ENCODE measurements around the gene PARVB.
"Not testable (repeated sequence)": the region's sequence is repeated elsewhere in the genome, so short reads cannot be mapped to it uniquely, and the experiment has no call there.

PARVB gene

DNA sequence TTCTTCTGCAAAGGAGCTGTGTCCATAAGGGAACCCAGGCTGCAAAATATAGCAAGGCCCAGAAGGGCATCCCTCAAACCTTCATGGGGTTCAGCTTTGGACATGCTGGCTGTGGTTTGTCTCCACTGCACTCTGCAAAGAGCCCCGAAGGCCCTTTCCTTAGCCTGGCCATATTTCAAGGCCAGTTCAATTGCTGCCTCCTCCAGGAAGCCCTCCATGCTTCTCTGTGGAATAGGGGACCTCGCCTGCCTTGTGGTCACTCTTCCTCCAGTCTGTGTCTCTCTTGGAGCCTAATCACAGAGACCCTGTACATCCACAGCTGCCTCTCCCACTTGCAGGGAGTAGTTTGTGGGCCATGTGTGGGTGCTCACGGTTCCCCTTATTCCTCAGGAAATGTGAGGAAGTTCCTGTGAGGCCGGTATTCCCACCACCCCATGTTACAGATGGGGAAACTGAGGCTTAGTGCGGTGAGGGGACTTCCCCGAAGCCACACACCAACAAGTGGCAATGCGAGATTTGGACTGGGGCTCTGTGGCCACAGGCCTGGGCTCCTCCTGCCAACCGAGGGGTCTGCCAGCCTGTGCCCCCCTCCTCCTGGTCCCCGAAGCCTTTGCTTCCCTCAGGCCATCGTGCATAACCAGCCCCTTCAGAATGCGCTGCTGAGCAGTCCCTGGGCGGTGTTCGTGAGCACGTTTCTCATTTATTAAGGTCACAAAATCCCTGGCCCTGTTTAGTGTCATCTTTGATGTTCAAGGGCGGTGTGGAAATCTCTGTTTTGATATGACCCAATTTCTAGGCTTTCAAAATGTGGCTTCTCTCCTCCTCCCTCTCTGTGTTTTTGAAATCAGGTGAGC is 65.8 kb downstream of the PARVB start:
- no peak for ATAC-seq

DNA sequence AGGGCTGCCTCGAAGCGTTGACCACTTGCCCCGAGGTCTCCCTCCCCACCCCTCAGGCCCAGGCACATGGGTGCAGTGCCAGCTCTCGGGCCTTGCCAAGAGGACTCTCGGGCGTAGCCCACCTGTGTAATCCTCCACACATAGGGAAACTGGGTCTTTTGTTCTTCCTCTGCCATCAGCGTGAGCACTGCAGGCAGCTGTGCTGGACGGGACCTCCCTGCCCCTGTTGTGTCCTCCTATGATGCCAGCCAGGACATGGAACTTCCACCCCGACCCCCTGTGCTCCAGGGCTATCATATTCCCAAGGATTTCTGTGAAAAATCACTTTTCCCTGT is 66.4 kb downstream of the PARVB start:
- no peak for ATAC-seq

DNA sequence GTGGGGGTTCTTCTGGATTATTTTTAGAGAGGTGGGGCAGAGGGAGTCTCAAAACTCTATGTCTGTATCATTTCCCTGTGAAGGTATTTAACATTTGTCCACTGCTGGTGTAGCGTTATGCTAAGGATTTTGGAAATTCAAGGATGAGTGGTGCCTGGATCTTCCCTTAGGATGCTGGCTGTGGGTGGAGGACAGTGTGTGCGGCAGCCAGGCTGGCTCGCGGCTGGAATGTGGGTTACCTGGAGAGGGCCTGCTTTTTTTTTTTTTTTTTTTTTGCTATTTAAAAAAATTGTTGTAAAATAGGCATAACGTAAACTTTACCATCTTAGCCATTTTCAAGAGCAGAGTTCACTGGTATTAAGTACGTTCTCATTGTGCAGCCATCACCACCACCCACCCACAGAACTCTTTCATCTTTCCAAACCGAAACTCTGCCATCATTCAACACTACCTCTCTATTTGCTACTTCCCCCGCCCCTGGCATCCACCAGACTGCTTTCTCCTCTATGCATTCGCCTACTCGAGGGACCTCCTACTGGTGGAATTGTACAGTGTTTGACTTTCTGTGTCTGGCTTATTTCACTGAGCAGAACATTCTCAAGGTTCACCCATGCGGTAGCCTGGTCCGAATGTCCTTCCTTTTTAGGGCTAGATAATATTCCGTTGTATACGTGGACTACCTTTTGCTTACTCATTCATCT is 67.1 kb downstream of the PARVB start:
- peak in 1 of 2 donors; percentile 59 for ATAC-seq

- no peak for ATAC-seq
Measured at GRCh38 chr22:44091751-44092150, 67.6 kb downstream of the PARVB start.

- no peak for ATAC-seq
Measured at GRCh38 chr22:44092636-44093220, 68.6 kb downstream of the PARVB start.

GRCh38 chr22:44093791-44094190 is 69.7 kb downstream of the PARVB start:
- ATAC-seq, result no peak

GRCh38 chr22:44094751-44095302 is 70.7 kb downstream of the PARVB start:
- ATAC-seq, result no peak

DNA sequence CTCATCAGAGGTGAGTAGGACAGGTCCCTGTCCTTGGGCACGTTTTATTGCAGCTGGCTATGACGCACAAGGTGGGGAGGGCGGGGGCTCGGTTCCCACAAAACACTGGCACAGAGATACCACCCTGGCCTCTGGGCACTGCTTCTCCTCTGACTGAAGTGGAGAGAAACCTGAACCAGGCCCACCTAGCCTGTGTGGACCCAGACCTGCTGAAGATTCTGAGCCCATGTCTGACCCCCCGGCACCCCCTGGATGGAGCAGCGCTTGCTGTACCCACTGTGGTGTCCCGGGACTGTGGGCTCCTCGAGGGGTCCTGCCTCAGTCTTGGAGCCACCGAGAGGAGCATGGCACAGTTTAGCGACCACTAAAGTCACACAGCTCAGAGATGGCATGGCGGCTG is 72.6 kb downstream of the PARVB start:
- ATAC-seq, result no peak

DNA sequence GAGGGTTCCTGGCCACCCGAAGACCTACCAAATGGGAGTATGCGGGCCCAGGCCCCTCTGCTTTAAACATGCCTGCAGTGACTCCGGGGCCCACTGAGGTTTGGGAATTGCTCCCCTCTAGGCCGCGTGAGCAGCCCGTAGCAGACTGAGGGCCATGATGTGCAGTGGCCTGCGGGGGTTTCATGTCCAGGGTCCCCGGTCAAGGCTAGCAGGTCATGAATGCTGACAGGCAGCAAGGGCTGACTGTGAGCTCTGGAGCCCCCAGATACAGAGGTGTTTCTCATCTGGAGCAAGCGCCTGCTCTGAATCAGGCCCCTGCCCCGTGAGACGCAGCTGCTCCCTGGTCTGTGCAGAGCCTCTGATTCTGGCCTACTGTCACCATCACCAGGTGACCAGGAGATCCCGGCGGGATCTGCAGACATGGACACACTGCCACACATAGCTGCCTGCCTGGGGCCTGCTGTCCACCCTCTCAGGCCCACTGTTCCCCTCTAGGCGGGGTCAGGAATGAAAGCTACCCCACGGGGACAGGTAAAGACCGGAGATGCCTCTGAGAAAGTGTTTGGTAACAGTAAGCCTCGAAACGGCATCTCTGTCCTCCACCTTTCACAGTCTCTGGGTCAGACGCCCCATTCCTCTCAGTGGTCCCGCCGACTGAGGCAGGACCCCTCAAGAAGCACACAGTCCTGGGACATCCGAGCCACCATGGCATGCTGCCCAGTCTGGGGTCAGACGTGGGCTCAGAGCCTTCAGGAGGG is 73.3 kb downstream of the PARVB start:
- no peak for ATAC-seq

- ATAC-seq, result no peak
Measured at GRCh38 chr22:44098021-44098739, 74.1 kb downstream of the PARVB start.

DNA sequence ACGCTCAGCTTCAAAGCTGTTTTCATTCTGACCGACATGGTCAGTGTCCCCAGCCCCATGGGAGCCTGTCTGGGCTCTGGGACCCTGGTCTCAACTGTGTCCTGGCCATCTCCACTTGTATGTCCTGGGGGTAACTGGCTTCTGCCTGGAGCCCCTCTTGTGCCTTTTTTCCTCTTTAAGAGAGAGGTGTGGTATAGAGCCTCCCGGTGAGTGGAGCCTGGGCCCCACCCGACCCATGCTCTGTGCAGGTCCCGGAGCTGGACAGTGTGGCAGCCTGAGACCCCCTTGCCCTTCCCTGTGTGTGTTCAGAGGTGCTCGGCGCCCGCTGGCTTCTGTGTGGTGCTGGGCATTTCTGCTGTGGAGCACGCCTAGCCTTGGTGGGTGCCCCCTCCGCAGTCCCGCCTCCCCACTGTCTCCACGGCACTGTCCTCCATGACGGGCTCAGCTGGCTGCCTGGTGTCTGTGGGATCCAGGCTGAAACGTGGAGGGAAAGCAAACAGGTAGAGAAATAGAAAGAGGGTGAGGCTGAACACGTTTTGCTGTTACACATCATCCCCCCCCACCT is 74.9 kb downstream of the PARVB start:
- ATAC-seq, result no peak

DNA sequence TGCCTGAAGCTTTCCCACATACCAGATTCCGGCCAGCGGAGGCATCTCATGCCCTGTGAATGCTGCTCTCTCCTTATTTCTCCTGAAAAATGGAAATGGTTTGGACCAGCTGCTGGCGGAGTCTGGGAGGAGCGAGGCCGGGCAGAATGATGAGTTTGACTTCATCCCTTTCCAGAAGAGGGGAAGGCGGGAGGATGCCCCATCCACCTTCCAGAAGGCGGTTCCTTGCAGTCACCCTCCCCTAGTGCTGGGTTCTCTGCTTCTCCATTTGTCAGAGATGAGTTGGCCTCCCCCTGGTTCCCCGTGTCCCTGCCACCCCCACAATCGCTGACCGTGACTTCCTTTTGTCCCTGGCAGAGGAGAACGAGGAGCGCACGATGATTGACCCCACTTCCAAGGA is 75.6 kb downstream of the PARVB start:
- ATAC-seq, result no peak

DNA sequence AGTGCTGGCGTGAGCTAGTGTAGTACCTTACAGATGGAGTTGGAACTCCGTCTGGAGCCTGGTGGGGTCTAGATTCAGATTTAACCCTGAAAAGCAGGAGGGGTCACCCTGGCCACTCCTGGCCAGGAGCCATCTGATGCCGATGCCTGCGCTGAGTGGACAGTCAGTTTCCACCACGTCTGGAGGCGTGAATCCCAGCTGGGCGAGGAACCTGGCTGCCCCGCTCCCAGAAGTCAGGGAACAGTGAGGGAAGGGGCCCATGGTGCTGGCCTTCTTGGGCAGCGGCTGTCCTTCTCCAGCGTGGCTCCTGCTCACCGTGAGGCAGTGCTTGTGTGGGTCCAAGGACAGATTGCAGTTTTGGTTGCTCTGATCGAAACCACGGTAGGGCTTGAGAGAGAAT is 76.3 kb downstream of the PARVB start:
- ATAC-seq, result no peak

DNA sequence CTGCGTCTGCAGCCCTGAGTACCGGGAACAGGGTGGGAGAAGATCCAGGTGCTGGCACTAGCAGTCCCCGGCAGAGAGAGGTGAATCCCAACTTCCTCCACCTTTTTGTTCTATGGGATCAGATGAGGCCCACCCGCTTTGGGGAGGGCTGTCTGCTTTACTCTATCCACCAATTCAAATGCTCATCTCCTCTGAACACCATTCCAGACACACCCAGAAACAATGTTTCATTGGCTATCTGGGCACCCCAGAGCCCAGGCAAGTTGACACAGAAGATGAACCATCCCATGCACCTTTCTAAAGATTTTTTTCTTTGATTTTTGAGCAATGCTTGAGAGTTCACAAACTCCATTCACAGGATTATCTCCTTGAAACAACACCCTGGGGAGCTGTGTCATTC is 78.0 kb downstream of the PARVB start:
- ATAC-seq, result no peak

GRCh38 chr22:44102856-44103255 is 78.8 kb downstream of the PARVB start:
- ATAC-seq, result no peak

- no peak for ATAC-seq
Measured at GRCh38 chr22:44103735-44104480, 79.8 kb downstream of the PARVB start.

DNA sequence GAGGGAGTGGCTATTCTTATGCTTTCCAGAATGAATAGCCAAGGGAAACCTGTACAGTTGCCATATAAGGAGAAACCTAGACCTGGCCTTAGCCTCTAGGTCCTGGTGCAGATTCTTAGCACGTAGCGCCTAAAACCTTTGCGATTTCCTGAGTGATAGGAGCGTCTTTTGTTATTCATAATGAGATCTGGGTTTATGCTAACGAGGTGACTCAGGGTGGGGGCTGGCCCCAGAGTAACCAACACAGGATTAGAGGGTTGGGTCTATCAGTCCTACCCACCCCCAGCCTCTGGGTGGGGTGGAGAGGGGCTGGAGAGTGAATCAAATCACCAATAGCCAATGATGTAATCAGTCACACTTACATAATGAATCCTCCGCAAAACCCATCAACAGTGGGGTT is 83.2 kb downstream of the PARVB start:
- ATAC-seq, result peak; percentile 84 to 89

- ATAC-seq, result no peak
Measured at GRCh38 chr22:44108076-44108475, 84.0 kb downstream of the PARVB start.

DNA sequence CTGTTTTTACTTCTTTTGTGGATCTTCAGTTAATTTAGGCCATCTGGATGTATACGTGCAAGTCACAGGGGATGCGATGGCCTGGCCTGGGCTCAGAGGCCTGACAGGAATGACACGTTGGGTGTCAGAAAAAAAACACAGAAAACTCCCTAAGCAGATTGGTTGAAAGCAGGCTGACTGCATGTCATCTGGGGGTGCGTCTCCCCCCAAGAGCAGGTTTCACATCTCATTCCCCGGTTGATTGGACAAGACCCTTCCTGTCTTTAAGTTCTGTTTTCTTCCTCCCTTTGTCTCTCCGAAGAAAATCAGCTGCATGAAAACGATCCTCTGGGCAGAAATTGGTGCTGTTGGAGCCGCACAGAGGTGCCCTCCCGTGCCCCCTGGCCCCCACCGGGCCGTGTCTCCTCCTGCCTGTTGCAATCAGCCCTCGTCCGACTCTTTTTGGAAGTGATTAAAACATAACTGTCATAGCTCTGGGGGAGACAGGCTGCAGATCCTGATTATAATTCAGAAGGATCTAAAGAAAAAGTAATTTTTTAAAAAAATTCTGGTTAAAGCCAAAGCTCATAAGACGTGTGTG is 84.8 kb downstream of the PARVB start:
- no peak for ATAC-seq

DNA sequence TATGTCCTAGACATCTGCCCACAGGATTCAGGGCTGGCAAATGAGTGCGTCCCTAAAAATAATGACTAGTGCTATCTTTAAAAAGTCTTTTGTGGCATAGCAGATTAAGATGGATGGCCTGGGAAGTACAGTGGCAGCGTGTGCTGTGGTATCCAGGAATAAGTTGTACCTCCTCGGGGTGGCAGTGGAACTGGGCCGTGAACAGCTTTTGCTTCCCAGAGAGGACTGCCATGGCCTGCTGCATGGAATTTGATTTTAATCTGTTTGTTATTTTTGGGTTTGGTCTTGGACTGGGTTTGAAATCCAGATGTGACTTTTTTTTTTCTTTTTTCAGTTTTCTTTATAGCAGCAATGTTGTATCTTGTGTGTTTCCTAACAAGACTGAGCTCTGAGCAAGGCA is 85.3 kb downstream of the PARVB start:
- no peak for ATAC-seq

GRCh38 chr22:44110656-44111055 is 86.6 kb downstream of the PARVB start:
- not testable (repeated sequence) for ATAC-seq

Measured in activated CD4-positive, CD25-positive, alpha-beta regulatory T cell treated with anti-CD3 and anti-CD28 coated beads, Interleukin-2, amount 50 U/mL, for 24 hours (primary cell).